ENCODE results near the gene CORO1C. TPM values are rescaled to one million over a fixed set of nuclear protein-coding genes. Genes with fewer than 3 reads are reported as not detected.

The CORO1C gene
- total RNA-seq, 1 experiment from 2014 or later, result 139 TPM

GRCh38 chr12:108598553-108599250 lies 132.6 kb downstream of the CORO1C start:
- POLR2A ChIA-PET (ENCODE audit: unreplicated experiment), result no interaction called here
- Histone ChIP-seq H3K4me1 (replicated peaks; ENCODE audit: insufficient read depth) (no peaks in the 10 kb centered on the region), H4K20me1 (ENCODE audit: insufficient read depth) (no peaks in the 10 kb centered on the region)

GRCh38 chr12:108597559-108598471 lies 133.5 kb downstream of the CORO1C start, which contains the start of gene TMEM119:
Gene TMEM119, minus strand, starts transcription at chr12:108598084. Its CDS starts 5,701 bp downstream, at chr12:108592383.
- POLR2A ChIA-PET (ENCODE audit: unreplicated experiment), result no interaction called here
- CTCF ChIA-PET, result no interaction called here

More at GRCh38 chr12:108598553-108599250, 132.6 kb downstream of the CORO1C start:
- intact Hi-C loops (cut with micrococcal nuclease; ENCODE audit: unreplicated experiment), result no loop called here
- H2AFZ ChIP-seq, result no peak overlapping the region
- no peak overlapping the region for H3K4me2 ChIP-seq
- no peaks in the 10 kb centered on the region for H3K36me3 ChIP-seq (ENCODE audit: low read depth)
- no peaks in the 10 kb centered on the region for H3K9me3 ChIP-seq (ENCODE audit: insufficient read depth, low read depth)
- H3K27me3 ChIP-seq (ENCODE audit: insufficient read depth, low read depth), result no peaks in the 10 kb centered on the region
- H3F3A ChIP-seq (ENCODE audit: insufficient read depth, low read depth), result no peaks in the 10 kb centered on the region
- H3K4me3 ChIP-seq, result no peak overlapping the region
- CTCF ChIA-PET, result no interaction called here
- no peak overlapping the region for H3K27ac ChIP-seq
- no peaks in the 10 kb centered on the region for H3K9me2 ChIP-seq (ENCODE audit: insufficient read depth)
- no TSS peak for BruUV-seq (replicated peaks)
- TF ChIP-seq EZH2 (IDR thresholded peaks at IDR 0.05; ENCODE audit: low read depth), result no peak
- TF ChIP-seq CTCF (conservative IDR thresholded peaks at IDR 0.05), result no peak
- H3K79me2 ChIP-seq (ENCODE audit: low read depth), result no peaks in the 10 kb centered on the region
- no peak for DNase-seq

More at GRCh38 chr12:108597559-108598471, 133.5 kb downstream of the CORO1C start, which contains the start of gene TMEM119:
- Histone ChIP-seq H3F3A (ENCODE audit: insufficient read depth, low read depth) (no peaks in the 10 kb centered on the region), H3K27ac (no peak within 1 kb of the TSS), H3K4me1 (replicated peaks; ENCODE audit: insufficient read depth) (no peaks in the 10 kb centered on the region), H3K4me2 (no peak within 1 kb of the TSS), H3K27me3 (ENCODE audit: insufficient read depth, low read depth) (no peaks in the 10 kb centered on the region), H3K9me2 (ENCODE audit: insufficient read depth) (no peaks in the 10 kb centered on the region), H3K79me2 (ENCODE audit: low read depth) (no peaks in the 10 kb centered on the region), H2AFZ (no peak within 1 kb of the TSS), H3K36me3 (ENCODE audit: low read depth) (no peaks in the 10 kb centered on the region), H4K20me1 (ENCODE audit: insufficient read depth) (no peaks in the 10 kb centered on the region), H3K9me3 (ENCODE audit: insufficient read depth, low read depth) (no peaks in the 10 kb centered on the region), H3K4me3 (no peak within 1 kb of the TSS)
- no TSS peak for BruUV-seq (replicated peaks)
- no peak for TF ChIP-seq EZH2 (IDR thresholded peaks at IDR 0.05; ENCODE audit: low read depth)
- TF ChIP-seq CTCF (conservative IDR thresholded peaks at IDR 0.05), result no peak
- intact Hi-C loops (cut with micrococcal nuclease; ENCODE audit: unreplicated experiment), result no loop called here
- no peak for DNase-seq

Data from PC-9 (cell line).